Right lobe of liver (tissue), 6 donors: ENCODE measurements around the gene LTO1. TPM values are rescaled to one million over a fixed set of nuclear protein-coding genes. Genes with fewer than 3 reads are reported as not detected.

ENCODE experiments used
- ATAC-seq, 4 donors: fragments of 200-7000 bp; cut with Tn5 transposase; one replicate each; pipeline ENCODE4 v1.9.1; 2020; ENCODE audit warnings: mild to moderate bottlenecking in 4 of 4, moderate library complexity in 4 of 4
- DNase-seq, 3 donors: peaks; one replicate each; pipeline ENCODE4 v3.0.0-alpha.2; 2020
- H3K27ac ChIP-seq, 3 donors: fragments of 200-600 bp; one replicate each; pipeline ENCODE4 v1.8.0; 2022
- H3K27me3 ChIP-seq, 2 donors: fragments of 200-600 bp; one replicate each; pipeline ENCODE4 v1.8.0; 2022
- H3K36me3 ChIP-seq, 4 donors: fragments of 200-600 bp; sonication (generic) in 1 of 4; one replicate each; pipeline versions ENCODE4 v1.5.1 to v1.8.0; 2017 to 2022; ENCODE audit warnings: control low read depth in 1 of 4
- H3K4me1 ChIP-seq, 4 donors: fragments of 200-600 bp; sonication (generic) in 1 of 4; one replicate each; pipeline versions ENCODE4 v1.5.1 to v1.8.0; 2017 to 2022; ENCODE audit warnings: control low read depth in 1 of 4
- H3K4me3 ChIP-seq, 3 donors: fragments of 200-600 bp; one replicate each; pipeline ENCODE4 v1.8.0; 2022
- H3K9me3 ChIP-seq, 4 donors: fragments of 200-600 bp; sonication (generic) in 1 of 4; one replicate each; pipeline versions ENCODE4 v1.5.1 to v1.8.0; 2017 to 2022; ENCODE audit warnings: control low read depth in 1 of 4
- POLR2A ChIP-seq: fragments of 450-650 bp; IDR thresholded peaks from one replicate; pipeline ENCODE4 v1.6.1; 2017; ENCODE audit warnings: antibody characterized with exemption, mild to moderate bottlenecking
- WGBS: methylation state at CpG from one replicate; pipeline ENCODE4 v1.1.6; 2018; ENCODE audit warnings: low coverage, low lambda C conversion rate; ENCODE audit not compliant: insufficient coverage; ENCODE audit errors: missing lambda C conversion rate; 5-methylcytosine and 5-hydroxymethylcytosine counted together
- intact Hi-C, 2 donors: fragments of 100-400 bp; cut with DNase I; formaldehyde crosslinking; loops; one replicate each; pipeline versions ENCODE4 v1.11.2 to v1.14.1; 2022
- total RNA-seq, 6 experiments: library from RNA; depleted of rRNA in 2 of 6; stranded (reverse); fragments of >200 nt in 2 of 6; fragmentation: NEBNext Ultra II Directional in 3 of 6; extraction: Animal tissue kit (Norgen Biotek cat#: 25700) in 3 of 6; gene quantifications; one replicate each; pipeline versions ENCODE4 v1.1.0 to v1.2.4, GENCODE V29; 2016 to 2023
- TF ChIP-seq, protein P1 (sequence below), 4 donors: fragments of 200-600 bp in 3 of 4; fragments of 450-650 bp in 1 of 4; IDR thresholded peaks; one replicate each; pipeline versions ENCODE4 v1.5.1 to v1.8.0; 2016 to 2022; ENCODE audit warnings: antibody characterized with exemption in 4 of 4, mild to moderate bottlenecking in 2 of 4
- donor health status: DM: no; HTN: yes; CAD: no.
- donor health status: DM: no; HTN: no; CAD: no.
- donor health status: DM: no; HTN: no; CAD: no.
- donor health status: DM: no; HTN: yes; CAD: no.
- donor health status: DM: no; HTN: yes; CAD: no.

The LTO1 gene
- total RNA-seq, 6 experiments from 2014 or later: 4.1 to 7.9 (median 5.6) TPM

DNA sequence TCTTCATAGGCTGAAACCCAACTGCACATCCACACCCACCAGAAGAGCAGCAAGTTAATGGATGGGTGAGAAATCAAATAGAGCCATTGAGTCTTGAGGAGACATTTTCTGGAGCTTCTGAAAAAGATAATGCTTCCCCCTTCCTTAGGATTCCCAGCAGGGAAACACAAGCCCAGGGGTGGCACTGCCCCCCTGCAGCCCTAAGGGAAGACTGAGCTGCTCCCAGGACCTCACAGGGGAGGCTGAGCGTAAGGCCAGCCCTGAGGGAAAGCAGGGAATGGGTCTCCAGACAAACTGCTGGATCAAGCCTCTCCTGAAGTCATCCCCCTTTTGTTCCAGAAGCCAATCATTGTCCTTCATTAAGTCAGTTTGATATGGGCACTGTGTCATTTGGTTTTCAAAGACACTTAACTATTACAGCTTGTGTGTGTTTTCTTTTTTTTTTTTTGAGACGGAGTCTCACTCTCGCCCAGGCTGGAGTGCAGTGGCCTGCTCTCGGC is 15.1 kb downstream of the LTO1 start:
- Histone ChIP-seq H3K36me3 (no peaks in the 10 kb centered on the region), H3K9me3 (no peaks in the 10 kb centered on the region), H3K27me3 (no peaks in the 10 kb centered on the region), H3K4me1 (peaks cover 0 to 2% (median 0%) of the 10 kb centered on the region in 4 donors), H3K27ac (no peak overlapping the region), H3K4me3 (no peak overlapping the region)
- no peak for ATAC-seq
- 91% methylated on average over 4 of the region's 4 CpGs for WGBS
- DNase-seq: peak in 2 of 3 donors; percentile 5 to 19
- TF ChIP-seq POLR2A: no peak
- TF ChIP-seq, protein P1, sequence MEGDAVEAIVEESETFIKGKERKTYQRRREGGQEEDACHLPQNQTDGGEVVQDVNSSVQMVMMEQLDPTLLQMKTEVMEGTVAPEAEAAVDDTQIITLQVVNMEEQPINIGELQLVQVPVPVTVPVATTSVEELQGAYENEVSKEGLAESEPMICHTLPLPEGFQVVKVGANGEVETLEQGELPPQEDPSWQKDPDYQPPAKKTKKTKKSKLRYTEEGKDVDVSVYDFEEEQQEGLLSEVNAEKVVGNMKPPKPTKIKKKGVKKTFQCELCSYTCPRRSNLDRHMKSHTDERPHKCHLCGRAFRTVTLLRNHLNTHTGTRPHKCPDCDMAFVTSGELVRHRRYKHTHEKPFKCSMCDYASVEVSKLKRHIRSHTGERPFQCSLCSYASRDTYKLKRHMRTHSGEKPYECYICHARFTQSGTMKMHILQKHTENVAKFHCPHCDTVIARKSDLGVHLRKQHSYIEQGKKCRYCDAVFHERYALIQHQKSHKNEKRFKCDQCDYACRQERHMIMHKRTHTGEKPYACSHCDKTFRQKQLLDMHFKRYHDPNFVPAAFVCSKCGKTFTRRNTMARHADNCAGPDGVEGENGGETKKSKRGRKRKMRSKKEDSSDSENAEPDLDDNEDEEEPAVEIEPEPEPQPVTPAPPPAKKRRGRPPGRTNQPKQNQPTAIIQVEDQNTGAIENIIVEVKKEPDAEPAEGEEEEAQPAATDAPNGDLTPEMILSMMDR (IDR thresholded peaks at IDR 0.05): no peak
- intact Hi-C loops: no loop called here

DNA sequence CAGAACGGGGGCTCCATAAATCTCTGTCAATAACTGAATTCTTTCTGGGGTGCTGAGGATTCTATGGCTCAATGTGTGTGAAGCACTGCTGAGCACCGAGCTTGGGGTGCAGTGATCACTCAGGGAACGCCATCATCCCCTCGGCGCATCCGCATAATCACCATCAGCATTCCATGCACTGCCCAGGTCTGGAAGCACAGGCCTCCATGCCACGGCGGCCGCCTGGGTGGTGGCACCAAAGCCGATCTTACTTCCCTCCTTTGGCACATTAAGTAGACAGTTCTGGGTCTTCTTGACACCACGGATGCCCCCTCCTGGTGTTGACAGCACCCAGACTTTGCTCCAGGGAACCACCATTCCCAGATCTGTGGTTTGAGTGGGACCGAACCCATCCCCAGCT is 15.6 kb downstream of the LTO1 start:
- Histone ChIP-seq H3K36me3 (no peaks in the 10 kb centered on the region), H3K4me3 (no peak overlapping the region), H3K9me3 (no peaks in the 10 kb centered on the region), H3K4me1 (peaks cover 0 to 6% (median 0%) of the 10 kb centered on the region in 4 donors), H3K27ac (no peak overlapping the region), H3K27me3 (no peaks in the 10 kb centered on the region)
- no CpG with 5 or more reads among the region's 12 CpGs for WGBS
- DNase-seq (peak in 1 of 3 donors; percentile 20), ATAC-seq (no peak)
- intact Hi-C loops: loop anchor here in 1 of 2 donors (5.0 kb wide), 1 partner anchor 552 kb away; no protein-coding TSS in a partner anchor
- no peak for TF ChIP-seq POLR2A
- TF ChIP-seq, protein P1 (IDR thresholded peaks at IDR 0.05): no peak

DNA sequence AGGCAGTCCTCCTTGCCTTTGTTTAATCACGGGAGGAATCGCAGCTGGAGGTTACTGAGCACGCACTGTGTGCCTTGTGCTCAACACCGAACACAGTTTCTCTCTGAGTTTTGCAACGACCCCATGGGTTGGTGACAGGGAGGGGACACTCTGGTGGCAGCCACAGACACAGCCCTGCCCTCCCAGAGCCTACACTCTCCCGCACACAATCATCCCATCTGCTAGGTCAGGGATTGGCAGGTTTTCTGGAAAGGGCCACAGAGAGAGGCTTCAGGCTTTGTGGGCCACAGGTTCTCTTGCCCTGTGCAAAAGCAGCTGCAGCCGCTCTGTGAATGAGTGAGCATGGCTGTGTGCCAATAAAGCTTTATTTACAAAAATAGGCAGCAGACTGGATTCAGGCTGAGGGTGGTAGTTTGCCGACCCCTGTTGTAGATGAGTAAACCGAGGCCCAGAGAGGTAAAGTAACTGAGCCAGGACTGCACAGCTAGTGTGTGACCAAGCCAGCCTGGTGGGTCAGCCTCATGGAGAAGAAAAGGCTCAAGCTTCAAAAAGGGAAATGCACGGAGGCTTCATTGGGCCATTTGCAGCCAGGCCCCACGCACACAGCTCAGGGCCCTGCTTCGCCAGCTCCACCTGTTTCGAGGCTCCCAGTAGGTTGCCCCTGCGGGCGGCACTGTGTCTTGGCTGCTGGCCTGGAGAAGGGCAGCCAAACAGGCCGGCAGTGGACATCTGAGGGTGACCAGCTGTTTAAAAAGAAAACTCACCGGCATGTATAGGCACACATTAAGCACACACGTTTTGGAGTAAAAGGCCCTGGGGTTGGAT is 16.3 kb downstream of the LTO1 start:
- peaks cover 0 to 3% (median 0%) of the 10 kb centered on the region in 4 donors for H3K36me3 ChIP-seq
- intact Hi-C loops: loop anchor here in 1 of 2 donors (5.0 kb wide), 1 partner anchor 552 kb away; no protein-coding TSS in a partner anchor
- H3K27ac ChIP-seq: no peak overlapping the region
- H3K4me3 ChIP-seq: no peak overlapping the region
- H3K27me3 ChIP-seq: no peaks in the 10 kb centered on the region
- TF ChIP-seq POLR2A: no peak
- peak in 1 of 3 donors; percentile 31 for DNase-seq
- 76% methylated on average over 10 of the region's 18 CpGs for WGBS
- H3K9me3 ChIP-seq: no peaks in the 10 kb centered on the region
- peaks cover 0 to 13% (median 0%) of the 10 kb centered on the region in 4 donors for H3K4me1 ChIP-seq
- ATAC-seq: no peak

DNA sequence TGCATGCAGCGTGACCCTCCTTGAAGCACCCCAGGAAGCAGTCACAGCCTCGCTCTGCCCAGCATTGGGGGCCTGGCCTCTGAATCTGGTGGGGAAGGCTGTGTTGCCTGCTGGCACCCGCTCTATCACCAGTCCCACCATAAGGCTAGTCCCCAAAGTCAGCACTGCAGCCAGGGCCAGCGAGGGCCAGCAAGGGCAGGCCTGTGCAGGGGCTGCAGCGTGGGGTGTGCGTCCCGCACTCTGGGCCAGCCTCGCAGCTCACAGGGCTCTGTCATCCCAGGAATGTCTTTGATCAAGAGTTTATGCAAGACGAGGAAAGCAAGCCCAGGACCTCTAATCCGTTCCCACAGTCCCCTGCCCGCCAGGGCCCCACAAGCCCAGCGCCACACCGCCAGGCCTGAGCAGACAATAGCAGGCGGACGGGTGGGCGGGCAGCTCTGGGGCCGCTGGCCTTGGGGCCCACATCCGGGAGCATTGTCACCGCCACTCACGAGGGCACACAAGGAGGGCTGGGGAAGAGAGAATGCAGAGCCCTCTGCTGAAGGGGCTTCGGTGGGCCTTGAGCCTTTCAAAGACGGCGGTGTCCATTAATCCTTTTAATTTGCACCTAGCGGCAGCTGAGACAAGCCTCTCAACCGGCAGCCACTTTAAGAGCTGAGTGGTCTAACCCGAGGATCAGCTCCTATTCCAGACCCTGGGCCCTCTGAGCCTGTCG is 17.1 kb downstream of the LTO1 start:
- TF ChIP-seq POLR2A: no peak
- TF ChIP-seq, protein P1 (IDR thresholded peaks at IDR 0.05): no peak
- Histone ChIP-seq H3K27me3 (no peaks in the 10 kb centered on the region), H3K4me1 (peaks cover 0 to 13% (median 0%) of the 10 kb centered on the region in 4 donors), H3K27ac (no peak overlapping the region), H3K9me3 (no peaks in the 10 kb centered on the region), H3K36me3 (peaks cover 0 to 11% (median 3%) of the 10 kb centered on the region in 4 donors), H3K4me3 (no peak overlapping the region)
- peak in 2 of 3 donors; percentile 39 to 49 for DNase-seq
- intact Hi-C loops: loop anchor here in 1 of 2 donors (5.0 kb wide), 1 partner anchor 551 kb away; no protein-coding TSS in a partner anchor
- WGBS: 100% methylated on average over 2 of the region's 27 CpGs
- ATAC-seq: no peak
